GM18520 (cell line): ENCODE results near the gene MRPS18C.
"Not testable (repeated sequence)": the region's sequence is repeated elsewhere in the genome, so short reads cannot be mapped to it uniquely, and the experiment has no call there.

ENCODE experiments used
- ATAC-seq: cut with Tn5 transposase; IDR thresholded peaks from one replicate; pipeline ENCODE4 v1.9.1; 2021; ENCODE audit not compliant: unreplicated experiment

MRPS18C gene

DNA sequence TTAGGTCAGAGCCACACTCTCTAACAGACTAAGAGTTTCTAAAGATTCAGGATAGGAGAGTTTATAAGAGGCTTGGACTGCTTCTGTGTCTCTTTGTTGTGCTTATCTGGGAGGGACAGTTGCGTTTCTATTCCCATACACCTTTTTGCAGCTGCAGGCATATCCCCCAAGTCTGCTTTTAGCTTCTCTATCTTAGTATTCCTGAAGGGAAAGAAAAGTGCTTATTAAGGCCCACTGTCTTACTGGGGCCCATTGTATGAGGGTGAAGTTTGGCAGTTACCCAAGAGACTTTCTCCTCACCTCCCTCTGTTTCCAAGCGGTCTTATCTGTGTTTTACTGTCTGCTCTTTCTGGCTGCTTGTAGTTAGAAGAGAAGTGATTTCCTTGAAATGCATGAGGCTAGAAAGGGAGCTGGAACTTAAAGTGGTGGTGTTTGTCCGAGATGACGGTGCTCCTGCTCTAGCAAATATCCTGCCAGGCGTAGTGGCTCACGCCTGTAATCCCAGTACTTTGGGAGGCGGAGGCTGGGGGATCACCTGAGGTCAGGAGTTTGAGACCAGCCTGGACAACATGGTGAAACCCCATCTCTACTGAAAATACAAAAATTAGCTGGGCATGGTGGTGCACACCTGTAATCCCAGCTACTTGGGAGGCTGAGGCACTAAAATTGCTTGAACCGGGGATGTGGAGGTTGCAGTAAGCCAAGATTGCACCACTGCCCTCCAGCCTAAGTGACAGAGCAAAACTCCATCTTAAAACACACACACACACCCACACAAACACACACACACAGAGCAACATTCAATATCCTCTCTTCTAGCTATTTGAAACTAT, 40.4 kb downstream of the MRPS18C start:
- ATAC-seq = not testable (repeated sequence)

DNA sequence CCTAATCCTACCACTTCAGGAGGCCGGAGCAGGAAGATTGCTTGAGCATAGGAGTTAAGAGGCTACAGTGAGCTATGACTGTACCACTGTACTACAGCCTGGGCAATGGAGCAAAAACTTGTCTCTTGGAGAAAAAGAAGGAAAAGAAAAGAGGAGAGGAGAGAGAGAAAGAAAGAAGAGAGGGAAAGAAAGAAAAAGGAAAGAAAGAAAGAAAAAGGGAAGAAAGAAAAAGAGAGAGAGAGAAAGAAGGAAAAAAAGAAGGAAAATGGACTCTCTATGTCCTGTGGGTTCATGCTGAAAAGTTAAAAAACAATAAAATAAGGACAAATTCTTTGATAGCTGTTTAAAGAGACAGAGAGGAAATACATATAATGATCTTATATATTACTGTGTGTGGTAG, 42.3 kb downstream of the MRPS18C start:
- ATAC-seq = no peak

GRCh38 chr4:83501671-83502070, 45.8 kb downstream of the MRPS18C start:
- not testable (repeated sequence) for ATAC-seq

- ATAC-seq = no peak
These were observed 48.1 kb downstream of the MRPS18C start for GRCh38 chr4:83503974-83504373.

GRCh38 chr4:83504503-83504902, 48.6 kb downstream of the MRPS18C start:
- no peak for ATAC-seq

DNA sequence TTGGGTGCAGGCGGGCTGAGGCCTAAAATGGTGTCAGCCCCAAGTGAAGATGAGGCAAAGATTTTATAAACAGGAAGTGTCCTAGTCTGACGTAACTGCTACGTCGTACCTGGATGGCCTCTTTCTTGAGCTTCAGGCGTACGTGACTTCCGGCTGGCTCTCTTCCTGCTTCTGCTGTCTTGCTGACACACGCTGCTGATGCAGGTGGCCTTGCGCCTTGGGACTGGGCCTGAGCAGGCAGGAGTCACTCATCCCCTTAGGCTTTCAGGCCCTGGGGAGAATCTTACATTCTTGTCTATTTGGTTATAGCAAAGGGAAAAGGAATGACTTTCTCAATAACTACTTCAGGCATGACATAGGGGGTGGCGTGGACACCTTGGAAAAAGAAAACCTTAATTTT, 49.1 kb downstream of the MRPS18C start:
- no peak for ATAC-seq

DNA sequence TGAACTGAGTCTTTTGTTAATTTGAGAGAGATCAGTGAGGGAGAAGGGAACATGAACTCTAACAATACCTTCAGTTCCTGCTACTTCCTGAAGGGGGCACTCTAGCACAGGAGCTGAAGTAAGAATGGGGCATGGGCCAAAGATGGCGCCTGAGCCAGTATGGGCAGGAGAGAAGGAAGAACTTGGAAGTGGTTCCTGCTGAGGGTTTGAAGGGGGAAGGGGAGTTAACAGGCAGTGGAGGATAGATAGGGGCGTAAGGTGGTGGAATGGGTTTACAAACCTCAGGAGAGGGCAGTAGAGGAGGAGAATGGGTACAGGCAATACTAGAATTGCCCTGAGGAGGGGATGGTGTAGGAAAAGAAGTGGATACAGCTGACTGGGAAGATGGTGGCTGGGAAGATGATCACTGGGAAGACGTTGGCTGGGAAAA, 53.3 kb downstream of the MRPS18C start:
- not testable (repeated sequence) for ATAC-seq

GRCh38 chr4:83510442-83510841, 54.6 kb downstream of the MRPS18C start:
- ATAC-seq = no peak
